Measurements from ENCODE around the gene OR1G1.
"Not testable (repeated sequence)": the region's sequence is repeated elsewhere in the genome, so short reads cannot be mapped to it uniquely, and the experiment has no call there.

OR1G1 gene

DNA sequence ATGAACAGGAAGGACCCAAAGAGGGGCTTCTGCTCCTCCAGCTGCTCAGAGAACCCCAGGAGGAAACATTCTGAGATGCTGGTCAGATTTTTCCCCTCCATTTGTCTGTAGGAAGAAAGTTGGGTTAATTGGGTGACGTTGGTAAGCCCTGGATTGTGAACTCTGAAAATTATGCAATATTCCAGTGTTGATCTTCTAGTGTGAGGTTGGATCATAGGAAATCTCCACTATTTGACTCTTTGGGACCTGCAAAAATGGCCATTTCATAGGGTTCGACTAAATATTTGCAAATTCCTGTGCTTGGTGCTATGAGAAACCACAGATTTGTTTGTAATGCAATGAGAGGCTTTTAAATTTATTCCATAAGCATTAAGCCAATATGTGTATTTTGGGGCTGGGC is at the start of gene OR1G1:
OR1G1 (minus strand) TSS at position 101 of the 400 bp plus-strand sequence; CDS start at position 101, 0 bp downstream.
- no peak for DNase-seq

DNA sequence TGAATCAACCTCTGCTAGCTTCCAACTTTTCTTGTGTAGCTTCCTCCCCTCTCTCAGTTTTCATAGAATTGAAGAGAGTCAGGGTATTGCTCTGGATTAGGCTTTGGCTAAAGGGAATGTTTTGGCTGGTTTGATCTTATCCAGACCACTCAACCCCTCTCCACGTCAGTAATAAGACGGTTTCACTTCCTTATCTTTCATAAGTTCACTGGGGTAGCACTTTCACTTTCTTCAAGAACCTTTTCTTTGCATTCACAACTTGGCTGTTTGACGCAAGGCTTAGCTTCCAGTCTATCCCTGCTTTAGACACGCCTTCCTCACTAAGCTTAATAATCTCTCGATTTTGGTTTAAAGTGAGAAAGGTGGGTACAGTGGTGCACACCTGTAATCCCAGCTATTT is 40.2 kb upstream of the OR1G1 start:
- no peak for DNase-seq

DNA sequence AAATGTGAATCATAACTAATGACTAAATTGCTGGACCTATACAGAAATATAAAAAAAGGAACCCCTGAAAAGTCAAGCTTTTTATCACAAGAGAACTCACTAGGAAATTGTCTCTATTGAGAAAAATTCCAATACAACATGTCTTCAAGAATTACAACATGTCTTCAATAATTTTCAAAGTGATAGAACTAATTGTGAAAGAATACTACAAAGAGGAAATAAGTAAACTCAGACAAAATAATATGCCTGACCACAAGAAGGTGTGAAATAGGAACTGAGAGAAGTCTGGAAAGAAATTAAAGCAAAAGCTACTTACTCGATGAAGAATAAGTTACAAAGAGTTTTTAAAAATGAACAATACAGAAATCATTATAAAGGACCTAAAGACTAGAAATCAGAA is 29.9 kb upstream of the OR1G1 start:
- DNase-seq: peak; percentile 1

DNA sequence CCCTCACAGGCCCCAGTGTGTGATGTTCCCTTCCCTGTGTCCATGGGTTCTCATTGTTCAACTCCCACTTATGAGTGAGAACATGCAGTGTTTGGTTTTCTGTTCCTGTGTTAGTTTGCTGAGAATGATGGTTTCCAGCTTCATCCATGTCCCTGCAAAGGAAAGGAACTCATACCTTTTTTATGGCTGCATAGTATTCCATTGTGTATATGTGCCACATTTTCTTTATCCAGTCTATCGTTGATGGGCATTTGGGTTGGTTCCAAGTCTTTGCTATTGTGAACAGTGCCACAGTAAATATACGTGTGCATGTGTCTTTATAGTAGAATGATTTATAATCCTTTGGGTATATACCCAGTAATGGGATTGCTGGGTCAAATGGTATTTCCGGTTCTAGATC is 10.1 kb upstream of the OR1G1 start:
- DNase-seq: not testable (repeated sequence)

DNA sequence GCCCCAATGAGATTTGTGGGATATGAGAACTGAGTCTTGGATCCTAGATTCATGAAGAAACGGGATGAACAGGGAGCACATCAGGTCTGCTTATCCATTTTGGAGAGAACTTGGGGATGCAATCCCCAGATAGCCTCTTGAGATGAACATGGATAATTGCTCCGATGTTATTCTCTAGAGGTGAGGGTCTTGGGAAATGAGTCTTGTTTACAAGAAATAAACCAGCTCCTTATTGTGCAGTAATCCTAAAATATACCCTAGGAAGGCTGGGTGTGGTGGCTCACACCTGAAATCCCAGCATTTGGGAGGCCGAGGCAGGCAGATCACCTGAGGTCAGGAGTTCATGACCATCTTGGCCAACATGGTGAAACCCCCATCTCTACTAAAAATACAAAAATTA is 23.0 kb downstream of the OR1G1 start, which contains the start of gene OR1D2:
OR1D2 (minus strand) TSS at position 101 of the 400 bp plus-strand sequence. CDS start 11,426 bp downstream, outside the sequence.
- no peak for DNase-seq

Measured in hematopoietic multipotent progenitor cell treated with erythropoietin and hydrocortisone succinate and interleukin-3 and kit ligand, for 6 days (in vitro differentiated cells).